ENCODE measurements around the gene BRAT1.

Gene BRAT1

GRCh38 chr7:2601065-2601464 is 45.7 kb upstream of the BRAT1 start:
- Histone ChIP-seq H3K4me1 (ENCODE audit: control insufficient read depth in 1 of 2, insufficient read depth in 1 of 2, low read depth in 1 of 2, low read length in 1 of 2) (no peaks in the 10 kb centered on the region), H3K27ac (no peak overlapping the region), H3K36me3 (peaks cover 44% of the 10 kb centered on the region), H3K4me3 (ENCODE audit: low read depth in 1 of 2, low read length in 1 of 2) (no peak overlapping the region), H3K9me3 (no peaks in the 10 kb centered on the region), H3K27me3 (no peaks in the 10 kb centered on the region)
- no peak for TF ChIP-seq CTCF (IDR thresholded peaks at IDR 0.05)

- Histone ChIP-seq H3K27me3 (no peaks in the 10 kb centered on the region), H3K27ac (no peak overlapping the region), H3K36me3 (peaks cover 70% of the 10 kb centered on the region), H3K4me1 (ENCODE audit: control insufficient read depth in 1 of 2, insufficient read depth in 1 of 2, low read depth in 1 of 2, low read length in 1 of 2) (no peaks in the 10 kb centered on the region), H3K9me3 (no peaks in the 10 kb centered on the region), H3K4me3 (ENCODE audit: low read depth in 1 of 2, low read length in 1 of 2) (no peak overlapping the region)
- no peak for TF ChIP-seq CTCF (IDR thresholded peaks at IDR 0.05)
These were observed 43.0 kb upstream of the BRAT1 start for GRCh38 chr7:2598154-2598823.

GRCh38 chr7:2597273-2597640 is 41.9 kb upstream of the BRAT1 start:
- no peak overlapping the region for H3K27ac ChIP-seq
- no peaks in the 10 kb centered on the region for H3K27me3 ChIP-seq
- H3K4me1 ChIP-seq (ENCODE audit: control insufficient read depth in 1 of 2, insufficient read depth in 1 of 2, low read depth in 1 of 2, low read length in 1 of 2), result no peaks in the 10 kb centered on the region
- TF ChIP-seq CTCF (IDR thresholded peaks at IDR 0.05), result no peak
- no peaks in the 10 kb centered on the region for H3K9me3 ChIP-seq
- peaks cover 81% of the 10 kb centered on the region for H3K36me3 ChIP-seq
- H3K4me3 ChIP-seq (ENCODE audit: low read depth in 1 of 2, low read length in 1 of 2), result no peak overlapping the region

- peaks cover 82% of the 10 kb centered on the region for H3K36me3 ChIP-seq
- H3K9me3 ChIP-seq, result no peaks in the 10 kb centered on the region
- no peak overlapping the region for H3K4me3 ChIP-seq (ENCODE audit: low read depth in 1 of 2, low read length in 1 of 2)
- no peak overlapping the region for H3K27ac ChIP-seq
- no peaks in the 10 kb centered on the region for H3K27me3 ChIP-seq
- TF ChIP-seq CTCF (IDR thresholded peaks at IDR 0.05), result no peak
- H3K4me1 ChIP-seq (ENCODE audit: control insufficient read depth in 1 of 2, insufficient read depth in 1 of 2, low read depth in 1 of 2, low read length in 1 of 2), result no peaks in the 10 kb centered on the region
These were observed 41.3 kb upstream of the BRAT1 start for GRCh38 chr7:2596464-2597272.

- Histone ChIP-seq H3K9me3 (no peaks in the 10 kb centered on the region), H3K4me3 (ENCODE audit: low read depth in 1 of 2, low read length in 1 of 2) (no peak overlapping the region), H3K27me3 (no peaks in the 10 kb centered on the region), H3K36me3 (peaks cover 78% of the 10 kb centered on the region), H3K27ac (no peak overlapping the region), H3K4me1 (ENCODE audit: control insufficient read depth in 1 of 2, insufficient read depth in 1 of 2, low read depth in 1 of 2, low read length in 1 of 2) (no peaks in the 10 kb centered on the region)
- TF ChIP-seq CTCF (IDR thresholded peaks at IDR 0.05), result no peak
These were observed 40.0 kb upstream of the BRAT1 start for GRCh38 chr7:2595258-2595860.
